ENCODE data around the gene FUNDC2. TPM values are rescaled to one million over a fixed set of nuclear protein-coding genes. Genes with fewer than 3 reads are reported as not detected.

Gene FUNDC2
- total RNA-seq (2022; extraction: Qiagen RNA extraction; ENCODE audit: low read depth): 90.7 to 127 TPM (median 104 TPM) in 5 replicates

GRCh38 chrX:155026727-155027508 lies at the start of gene FUNDC2:
TSS of gene FUNDC2 (plus strand) at chrX:155026844. CDS start at chrX:155026939, 95 bp downstream.

DNA sequence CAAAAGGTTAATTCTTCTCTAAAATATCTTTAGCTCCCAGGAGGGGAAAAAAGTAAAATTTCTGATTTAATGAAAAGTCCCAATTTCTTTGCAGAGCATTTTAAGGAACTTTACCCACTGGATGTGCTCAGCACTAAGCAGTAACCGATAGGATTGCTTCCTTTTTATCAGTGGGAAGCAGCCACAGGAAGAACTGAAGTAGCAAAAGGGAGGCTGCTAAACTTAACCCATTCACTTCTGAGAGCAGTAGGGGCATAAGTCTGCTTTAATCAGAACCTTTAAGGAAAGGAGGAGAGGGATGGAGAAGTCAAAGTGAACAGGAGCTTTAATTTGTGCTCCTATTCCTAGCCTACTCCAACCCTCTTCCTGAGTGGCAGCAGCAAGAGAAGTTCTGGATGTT lies 4.1 kb upstream of the FUNDC2 start, which contains the start of gene F8:
Gene F8 (minus strand): TSS at position 139 of the 400 bp plus-strand sequence. CDS start 171 bp downstream, outside the sequence.

DNA sequence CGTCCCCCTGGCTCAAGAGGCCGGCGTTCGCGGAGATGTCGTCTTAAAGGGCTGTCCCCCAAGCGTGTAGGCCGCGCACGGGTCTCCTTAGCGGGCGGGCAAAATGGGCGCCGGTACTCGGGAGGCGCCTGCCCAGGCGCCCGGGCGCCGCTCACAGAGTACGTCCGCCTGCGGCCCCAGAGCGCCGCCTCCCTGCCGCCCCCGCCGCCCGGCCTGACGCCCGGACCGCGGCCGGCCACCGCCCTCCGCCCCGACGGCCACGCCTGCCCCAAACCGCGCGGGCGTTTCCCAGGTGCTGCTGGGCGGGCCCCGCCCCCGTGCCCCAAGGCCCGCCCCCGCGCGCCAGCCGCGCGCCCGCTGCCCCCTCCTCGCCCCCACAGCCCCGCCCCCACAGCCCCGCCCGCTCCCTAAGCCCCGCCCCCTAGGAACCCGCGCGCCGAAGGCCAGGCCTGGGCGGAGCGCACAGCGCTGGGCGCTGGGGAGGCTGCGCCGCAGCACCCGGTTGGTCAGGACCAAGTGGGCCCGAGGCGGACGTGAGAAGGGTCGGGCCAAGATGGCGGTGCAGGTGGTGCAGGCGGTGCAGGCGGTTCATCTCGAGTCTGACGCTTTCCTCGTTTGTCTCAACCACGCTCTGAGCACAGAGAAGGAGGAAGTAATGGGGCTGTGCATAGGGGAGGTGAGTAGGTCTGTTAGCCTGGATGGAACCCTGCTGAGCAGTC lies 44.5 kb downstream of the FUNDC2 start, which contains the start of the genes BRCC3, CMC4 and MTCP1:
Gene BRCC3 (plus strand): TSS at position 534 of the 719 bp plus-strand sequence. CDS start 20 bp downstream, at position 554.
Gene CMC4 (minus strand): TSS at position 162 of the 719 bp plus-strand sequence. CDS start 7,113 bp downstream, outside the sequence.
Gene MTCP1 (minus strand): TSS at position 162 of the 719 bp plus-strand sequence. CDS start 5,126 bp downstream, outside the sequence.

Other genes with a start within 250 kb of the FUNDC2 start
- 16.3 to 17.3 TPM (median 16.8 TPM) in 5 replicates for gene MPP1, start 221.4 kb upstream of the FUNDC2 start, total RNA-seq (2022; extraction: Qiagen RNA extraction; ENCODE audit: low read depth)
- gene SMIM9, start 192.2 kb upstream of the FUNDC2 start, total RNA-seq (2022; extraction: Qiagen RNA extraction; ENCODE audit: low read depth): not detected in 5 replicates
- 64.5 to 112 TPM (median 105 TPM) in 5 replicates for gene F8A1, start 140.5 kb upstream of the FUNDC2 start, total RNA-seq (2022; extraction: Qiagen RNA extraction; ENCODE audit: low read depth)
- 3.2 to 4.9 TPM (median 4.4 TPM) in 5 replicates for gene F8, start 4.1 kb upstream of the FUNDC2 start, total RNA-seq (2022; extraction: Qiagen RNA extraction; ENCODE audit: low read depth)
- gene CMC4, start 44.3 kb downstream of the FUNDC2 start, total RNA-seq (2022; extraction: Qiagen RNA extraction; ENCODE audit: low read depth): 14.5 to 22.2 TPM (median 17.3 TPM) in 5 replicates
- gene MTCP1, start 44.3 kb downstream of the FUNDC2 start, total RNA-seq (2022; extraction: Qiagen RNA extraction; ENCODE audit: low read depth): 15.0 to 21.5 TPM (median 16.8 TPM) in 5 replicates
- 20.2 to 29.6 TPM (median 25.2 TPM) in 5 replicates for gene BRCC3, start 44.7 kb downstream of the FUNDC2 start, total RNA-seq (2022; extraction: Qiagen RNA extraction; ENCODE audit: low read depth)
- 34.7 to 64.8 TPM (median 54.3 TPM) in 5 replicates for gene VBP1, start 189.6 kb downstream of the FUNDC2 start, total RNA-seq (2022; extraction: Qiagen RNA extraction; ENCODE audit: low read depth)
- gene RAB39B, start 237.6 kb downstream of the FUNDC2 start, total RNA-seq (2022; extraction: Qiagen RNA extraction; ENCODE audit: low read depth): 0.62 to 0.94 TPM (median 0.64 TPM) in 5 replicates

Measured in A549 treated with RU486 at 1 μM for 4 hours (cell line).